HG02970 (cell line): Measurements from ENCODE around the gene YPEL3.
"Not testable (repeated sequence)": the region's sequence is repeated elsewhere in the genome, so short reads cannot be mapped to it uniquely, and the experiment has no call there.

Source experiments
- ATAC-seq: cut with Tn5 transposase; IDR thresholded peaks from one replicate; pipeline ENCODE4 v1.9.1; 2021; ENCODE audit warnings: mild to moderate bottlenecking, moderate library complexity, moderate number of reproducible peaks; ENCODE audit not compliant: unreplicated experiment, low FRiP score

The YPEL3 gene, protein sequence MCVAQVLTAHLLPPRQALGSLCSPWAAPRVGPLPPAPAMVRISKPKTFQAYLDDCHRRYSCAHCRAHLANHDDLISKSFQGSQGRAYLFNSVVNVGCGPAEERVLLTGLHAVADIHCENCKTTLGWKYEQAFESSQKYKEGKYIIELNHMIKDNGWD

DNA sequence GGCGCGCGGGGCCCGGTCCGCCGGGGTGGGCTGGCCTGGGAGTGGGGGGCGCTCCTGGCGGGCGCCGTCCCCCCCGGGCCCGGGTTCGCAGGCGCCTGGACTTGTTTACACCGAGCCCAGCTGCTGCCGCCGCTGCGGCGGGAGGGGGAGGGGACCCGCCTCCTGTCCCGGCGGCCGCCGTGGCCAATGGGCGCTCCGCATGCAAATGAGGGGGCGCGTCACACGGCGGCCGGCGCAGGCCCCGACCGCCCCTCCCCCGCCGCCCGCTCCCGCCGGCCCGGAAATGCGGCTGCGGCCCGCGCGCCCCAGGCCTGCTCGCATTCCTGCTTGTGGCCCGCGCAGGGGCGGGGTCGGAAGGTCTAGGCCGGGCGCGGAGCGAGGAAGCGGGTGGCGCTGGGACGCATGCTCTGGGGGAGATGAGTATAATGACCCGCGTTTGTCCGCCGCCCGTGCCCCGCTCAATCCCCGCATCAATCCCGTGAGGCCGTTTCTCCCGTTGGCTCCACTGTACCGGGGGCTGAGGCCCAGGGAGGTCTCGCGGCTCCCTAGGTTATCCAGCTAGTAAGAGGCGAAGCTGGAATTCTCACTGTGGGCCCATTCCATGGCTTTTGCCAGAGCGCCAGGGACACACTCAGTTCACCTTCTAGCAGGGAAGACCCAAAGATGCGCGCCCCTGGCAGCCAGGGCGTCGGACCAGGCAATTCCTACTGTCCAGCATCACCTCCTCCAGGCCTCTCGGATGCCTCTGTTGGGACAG, at the start of gene YPEL3:
Gene YPEL3, minus strand, starts transcription at position 109 of the 757 bp plus-strand sequence. CDS start 731 bp downstream, outside the sequence.
- peak; percentile 42 for ATAC-seq

DNA sequence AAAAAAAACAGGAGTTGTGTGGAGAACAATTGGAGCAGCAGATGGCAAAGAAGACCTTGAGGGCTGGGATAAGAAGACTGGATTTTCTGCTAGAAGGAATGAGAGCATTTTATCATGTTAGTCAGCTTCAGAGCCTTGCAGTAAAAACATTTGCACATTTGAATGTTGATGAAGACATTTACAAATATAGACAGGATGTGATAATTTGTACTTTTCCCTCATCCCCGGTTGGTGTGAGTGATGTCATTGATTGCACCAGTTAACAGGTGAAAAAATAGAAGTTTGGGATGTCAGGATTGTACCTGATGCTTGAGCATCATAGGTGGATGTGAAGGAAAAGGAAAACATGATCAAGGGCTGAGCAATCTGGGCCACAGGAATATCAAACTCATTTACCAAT, 49.6 kb upstream of the YPEL3 start:
- ATAC-seq: no peak

DNA sequence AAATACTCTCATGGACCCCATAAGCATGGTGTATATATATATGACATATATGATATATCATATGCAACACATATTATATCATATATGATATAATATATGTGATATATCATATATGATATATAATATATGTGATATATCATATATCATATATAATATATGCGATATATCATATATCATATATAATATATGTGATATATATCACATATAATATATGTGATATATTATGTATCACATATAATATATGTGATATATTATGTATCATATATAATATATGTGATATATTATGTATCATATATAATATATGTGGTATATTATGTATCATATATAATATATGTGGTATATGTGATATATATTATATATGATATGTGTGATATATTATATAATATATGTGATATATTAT, 48.9 kb upstream of the YPEL3 start:
- ATAC-seq: no peak

DNA sequence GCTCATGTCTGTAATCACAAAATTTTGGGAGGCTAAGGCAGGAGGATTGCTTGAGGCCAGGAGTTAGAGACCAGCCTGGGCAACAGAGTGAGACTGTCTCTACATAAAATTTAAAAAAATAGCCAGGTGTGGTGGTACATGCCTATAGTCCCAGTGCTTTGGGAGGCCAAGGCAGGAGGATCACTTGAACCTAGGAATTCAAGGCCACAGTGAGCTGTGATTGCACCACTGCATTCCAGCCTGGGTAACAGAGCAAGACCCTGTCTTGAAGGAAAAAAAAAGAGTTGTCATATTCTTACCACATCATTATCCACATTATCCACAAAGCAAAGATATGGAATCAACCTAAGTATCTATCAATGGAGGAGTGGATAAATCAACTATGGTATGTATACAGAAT, 48.0 kb upstream of the YPEL3 start:
- no peak for ATAC-seq

DNA sequence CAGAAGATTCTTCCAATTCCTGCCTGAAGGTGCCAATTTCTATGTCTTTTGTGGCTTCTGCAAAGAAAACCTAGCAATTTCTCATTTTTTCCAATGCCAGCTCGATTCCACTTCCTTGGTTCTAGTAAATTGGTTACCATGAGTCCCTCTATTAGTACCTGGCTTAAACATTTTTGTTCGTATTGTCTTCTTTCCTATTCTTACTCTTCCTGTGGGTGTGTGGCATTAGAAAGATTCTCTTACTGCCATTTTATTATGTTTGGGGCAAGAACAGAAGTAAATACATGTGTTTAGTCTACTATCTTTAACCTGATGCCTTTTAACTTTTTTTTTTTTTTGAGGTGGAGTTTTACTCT, 47.3 kb upstream of the YPEL3 start:
- ATAC-seq: no peak

DNA sequence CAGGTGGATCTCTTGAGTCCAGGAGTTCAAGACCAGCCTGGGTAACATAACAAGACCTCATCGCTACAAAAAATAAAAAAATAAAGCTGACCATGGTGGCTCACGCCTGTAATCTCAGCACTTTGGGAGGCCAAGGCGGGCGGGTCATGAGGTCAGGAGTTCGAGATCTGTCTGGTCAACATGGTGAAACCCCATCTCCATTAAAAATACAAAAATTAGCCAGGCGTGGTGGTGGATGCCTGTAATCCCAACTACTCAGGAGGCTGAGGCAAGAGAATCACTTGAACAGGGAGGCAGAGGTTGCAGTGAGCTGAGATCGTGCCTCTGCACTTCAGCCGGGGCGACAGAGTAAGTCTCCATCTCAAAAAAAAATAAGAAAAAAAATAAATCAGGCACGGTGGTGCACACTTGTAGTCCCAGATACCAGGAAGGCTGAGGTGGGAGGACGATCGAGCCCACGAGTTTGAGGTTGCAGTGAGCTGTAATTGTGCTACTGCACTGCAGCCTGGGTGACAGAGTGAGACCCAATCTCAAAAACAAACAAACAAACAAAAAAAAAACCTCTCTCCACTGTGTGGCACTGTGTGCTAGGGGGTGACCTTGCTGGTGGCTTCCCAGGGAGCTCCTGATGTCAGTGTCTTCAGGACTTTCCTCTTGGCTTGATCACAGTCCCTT, 46.8 kb upstream of the YPEL3 start:
- no peak for ATAC-seq

DNA sequence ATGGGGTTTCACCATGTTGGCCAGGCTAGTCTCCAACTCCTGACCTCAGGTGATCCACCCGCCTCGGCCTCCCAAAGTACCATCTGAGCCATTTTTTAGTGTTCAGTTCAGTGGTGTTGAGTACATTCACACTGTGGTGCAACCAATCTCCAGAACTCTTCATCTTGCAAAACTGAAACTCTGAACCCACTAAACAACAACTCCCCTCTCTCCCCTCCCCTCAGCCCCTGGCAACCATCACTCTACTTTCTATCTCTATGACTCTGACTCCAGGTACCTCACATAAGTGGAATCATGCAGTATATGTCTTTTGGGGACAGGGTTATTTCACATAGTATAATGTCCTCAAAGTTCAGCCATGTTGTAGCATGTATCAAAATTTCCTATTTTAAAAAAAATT, 45.7 kb upstream of the YPEL3 start:
- ATAC-seq: no peak

DNA sequence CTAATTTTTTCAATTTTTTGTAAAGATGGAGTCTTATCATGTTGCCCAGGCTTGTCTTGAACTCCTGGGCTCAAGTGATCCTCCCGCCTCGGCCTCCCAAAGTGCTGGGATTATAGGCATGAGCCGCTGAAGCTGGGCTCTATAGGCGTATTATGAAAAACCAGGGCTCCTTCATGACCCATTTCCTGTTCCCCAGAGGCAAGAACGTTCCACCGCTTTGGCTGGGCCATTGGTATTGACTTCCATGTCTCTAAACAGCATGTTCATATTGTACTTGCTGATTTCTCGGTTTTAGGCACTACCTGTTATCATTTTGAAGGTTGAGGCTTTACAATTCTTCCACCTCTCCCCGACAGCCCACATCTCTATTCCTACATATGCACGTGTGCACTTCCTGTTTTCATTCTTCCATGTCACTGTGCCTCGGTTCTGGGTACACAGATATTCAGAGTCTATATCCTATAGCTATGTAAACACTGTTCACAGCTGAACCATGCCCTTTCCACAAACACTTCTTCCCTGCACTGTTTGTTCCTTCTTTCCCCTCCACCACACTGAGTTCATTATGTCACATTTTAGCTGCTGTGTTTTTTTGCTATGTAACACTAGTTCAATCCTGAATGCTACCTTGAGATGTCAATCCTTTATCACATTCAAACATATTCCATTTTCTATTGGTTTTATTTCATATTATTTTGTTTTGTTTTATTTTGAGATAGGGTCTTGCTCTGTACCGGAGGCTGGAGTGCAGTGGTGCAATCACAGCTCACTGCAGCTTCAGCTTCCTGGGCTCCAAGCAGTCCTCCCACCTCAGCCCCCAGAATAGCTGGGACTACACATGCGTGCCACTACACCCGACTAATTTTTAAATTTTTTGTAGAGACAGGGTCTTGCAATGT, 43.8 kb upstream of the YPEL3 start:
- ATAC-seq: no peak

DNA sequence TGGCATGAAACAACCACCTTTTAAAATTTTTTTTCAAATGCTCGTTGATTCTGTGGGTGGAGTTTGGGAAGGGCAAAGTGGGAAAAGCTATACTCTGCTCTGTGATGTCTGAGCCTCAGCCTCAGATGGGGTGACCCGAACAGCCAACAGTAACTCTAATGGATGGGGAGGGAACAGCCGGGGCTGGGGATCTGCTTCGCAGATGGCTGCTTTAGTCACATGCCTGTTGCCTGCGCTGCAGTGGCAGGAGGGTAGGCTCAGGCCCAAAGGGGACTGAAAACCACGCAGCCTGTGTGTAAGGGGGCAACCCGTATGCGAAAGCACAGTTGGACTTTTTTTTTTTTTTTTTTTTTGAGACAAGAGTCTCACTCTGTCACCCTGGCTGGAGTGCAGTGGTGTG, 41.9 kb upstream of the YPEL3 start:
- no peak for ATAC-seq

DNA sequence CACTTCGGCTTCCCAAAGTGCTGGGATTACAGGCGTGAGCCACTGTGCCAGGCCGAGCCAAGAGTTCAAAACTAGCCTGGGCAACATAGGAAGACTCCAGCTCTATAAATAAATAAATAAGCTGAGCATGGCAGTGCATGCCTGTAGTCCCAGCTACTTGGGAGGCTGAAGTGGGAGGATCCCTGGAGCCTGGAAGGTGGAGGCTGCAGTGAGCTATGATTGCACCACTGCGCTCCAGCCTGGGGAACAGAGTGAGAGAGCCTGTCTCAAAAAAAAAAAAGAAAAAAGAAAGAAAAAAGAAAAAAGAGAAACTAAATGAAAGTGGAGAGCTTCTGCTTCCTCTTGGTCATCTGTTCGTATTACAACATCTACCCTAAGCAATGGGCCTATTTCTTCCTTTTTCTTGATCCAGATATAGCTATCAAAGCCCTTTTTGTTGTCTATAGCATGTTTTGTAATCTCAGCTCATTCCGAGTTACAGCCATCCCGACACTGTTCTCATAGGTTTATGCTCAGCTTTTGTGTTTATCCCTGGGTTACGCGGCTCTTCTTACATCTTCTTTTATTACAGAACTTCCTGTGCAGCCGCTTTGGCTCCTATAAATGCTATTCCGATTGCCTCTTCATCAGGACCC, 41.1 kb upstream of the YPEL3 start:
- ATAC-seq: no peak

DNA sequence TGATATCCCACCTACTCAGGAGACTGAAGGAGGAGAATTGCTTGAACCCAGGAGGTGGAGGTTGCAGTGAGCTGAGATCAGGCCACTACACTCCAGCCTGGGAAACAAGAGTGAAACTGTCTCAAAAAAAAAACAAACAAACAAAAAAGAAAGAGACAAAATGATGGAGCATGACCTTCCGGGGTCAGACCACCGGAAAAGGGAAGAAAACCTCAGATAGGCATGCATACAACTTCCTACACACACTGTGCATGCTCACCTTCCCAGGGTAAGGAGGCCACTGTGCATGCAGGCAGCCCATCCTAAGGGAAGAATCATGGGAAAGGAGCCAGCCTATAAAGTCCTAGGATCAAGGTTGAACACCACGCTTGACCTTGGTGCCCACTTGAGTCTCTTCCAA, 36.6 kb upstream of the YPEL3 start:
- ATAC-seq: no peak

DNA sequence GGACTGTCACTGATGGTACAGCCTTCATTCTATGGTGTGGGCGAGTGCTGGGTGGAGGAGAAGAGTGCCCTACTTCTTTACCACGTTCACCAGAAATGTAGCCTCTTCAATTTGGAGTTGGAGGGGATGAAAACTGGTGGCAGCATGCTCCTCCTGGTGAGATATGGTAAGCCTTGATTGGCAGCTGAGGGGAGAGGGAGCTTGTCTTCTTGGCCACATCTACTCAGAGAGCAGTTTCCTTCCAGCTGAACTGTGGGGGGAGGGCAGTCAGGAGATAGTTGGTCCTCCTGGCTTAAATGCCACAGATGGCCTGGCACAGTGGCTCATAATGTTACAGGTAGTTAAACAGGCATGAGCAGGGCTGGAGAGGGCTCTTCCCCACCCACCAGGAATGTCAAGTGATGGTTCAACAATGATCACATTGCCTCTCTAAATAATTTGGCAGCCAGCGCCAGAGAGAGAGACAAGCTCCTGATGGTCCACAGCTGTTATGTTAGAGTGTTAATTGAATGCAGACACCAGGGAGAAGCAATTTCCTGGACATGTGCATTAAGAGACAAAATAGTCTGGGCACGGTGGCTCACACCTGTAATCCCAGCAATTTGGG, 36.0 kb upstream of the YPEL3 start:
- no peak for ATAC-seq

DNA sequence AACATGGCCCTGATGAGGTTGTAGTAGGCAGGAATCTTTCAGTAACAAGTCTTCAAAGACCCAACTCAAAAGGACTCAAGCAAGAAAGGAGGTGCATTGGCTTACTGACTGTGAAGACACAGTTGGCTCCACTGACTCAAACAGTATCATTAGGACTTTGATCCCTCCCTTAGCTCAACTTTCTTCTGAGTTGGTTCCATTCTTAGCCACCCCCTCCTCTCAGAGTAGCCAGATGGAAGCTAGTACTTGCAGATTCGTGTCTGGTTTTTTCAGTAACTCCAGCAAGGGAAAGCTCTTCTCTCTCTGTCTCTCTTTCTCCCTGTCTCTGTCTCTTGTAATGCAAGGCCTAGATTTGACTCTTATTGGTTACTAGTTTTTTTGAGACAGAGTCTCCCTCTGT, 32.0 kb upstream of the YPEL3 start:
- no peak for ATAC-seq

DNA sequence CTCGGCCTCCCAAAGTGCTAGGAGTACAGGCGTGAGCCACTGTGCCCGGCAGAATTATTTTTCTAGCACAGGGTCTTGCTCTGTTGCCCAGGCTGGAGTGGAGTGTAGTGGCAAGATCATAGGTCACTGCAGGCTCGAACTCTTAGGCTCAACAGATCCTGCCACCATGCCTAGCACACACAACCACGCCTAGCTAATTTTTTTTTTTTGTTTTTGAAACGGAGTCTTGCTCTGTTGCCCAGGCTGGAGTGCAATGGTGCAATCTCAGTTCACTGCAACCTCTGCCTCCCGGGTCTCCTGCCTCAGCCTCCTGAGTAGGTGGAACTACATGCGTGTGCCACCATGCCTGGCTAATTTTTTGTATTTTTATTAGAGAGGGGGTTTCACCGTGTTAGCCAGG, 29.7 kb upstream of the YPEL3 start:
- not testable (repeated sequence) for ATAC-seq

DNA sequence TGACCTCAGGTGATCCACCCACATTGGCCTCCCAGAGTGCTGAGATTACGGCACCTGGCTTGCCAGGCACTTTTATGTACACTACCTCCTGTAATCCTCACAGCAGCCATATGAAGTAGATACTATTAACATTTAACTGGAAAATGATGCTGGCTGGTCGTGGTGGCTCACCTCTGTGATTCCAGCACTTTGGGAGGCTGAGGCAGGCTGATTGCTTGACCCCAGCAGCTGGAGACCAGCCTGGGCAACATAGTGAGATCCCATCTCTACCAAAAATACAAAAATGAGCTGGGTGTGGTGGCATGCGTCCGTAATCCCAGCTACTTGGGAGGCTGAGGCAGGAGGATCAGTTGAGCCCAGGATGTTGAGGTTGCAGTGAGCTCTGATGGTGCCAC, 29.0 kb upstream of the YPEL3 start:
- ATAC-seq: no peak

DNA sequence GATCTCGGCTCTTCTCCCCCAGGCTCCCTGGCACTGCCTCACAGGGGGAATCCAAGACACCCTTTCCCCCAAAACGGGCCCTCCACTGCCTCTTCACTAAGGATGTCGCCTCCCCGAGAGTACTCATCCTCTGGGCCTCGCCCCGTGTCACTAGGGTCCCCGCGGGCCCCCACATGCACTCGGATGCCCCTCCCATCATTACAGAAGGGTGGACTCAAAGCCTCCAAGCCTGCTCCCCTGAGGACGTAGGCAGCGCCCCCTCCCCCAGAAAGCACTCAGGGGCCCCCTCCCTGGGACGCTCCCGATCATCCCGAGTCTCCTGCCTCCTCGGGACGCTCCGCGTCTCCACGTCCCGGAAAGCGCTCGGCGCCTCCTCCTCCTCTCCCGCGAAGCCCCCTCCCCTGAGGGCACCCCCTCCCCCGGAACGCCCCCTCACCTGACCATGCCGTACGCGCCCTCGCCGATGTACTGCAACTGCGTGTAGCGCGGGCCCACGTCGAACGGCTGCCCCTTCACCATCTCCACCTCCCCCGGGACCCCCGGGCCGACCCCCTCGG, 26.7 kb upstream of the YPEL3 start:
- peak; percentile 20 for ATAC-seq

DNA sequence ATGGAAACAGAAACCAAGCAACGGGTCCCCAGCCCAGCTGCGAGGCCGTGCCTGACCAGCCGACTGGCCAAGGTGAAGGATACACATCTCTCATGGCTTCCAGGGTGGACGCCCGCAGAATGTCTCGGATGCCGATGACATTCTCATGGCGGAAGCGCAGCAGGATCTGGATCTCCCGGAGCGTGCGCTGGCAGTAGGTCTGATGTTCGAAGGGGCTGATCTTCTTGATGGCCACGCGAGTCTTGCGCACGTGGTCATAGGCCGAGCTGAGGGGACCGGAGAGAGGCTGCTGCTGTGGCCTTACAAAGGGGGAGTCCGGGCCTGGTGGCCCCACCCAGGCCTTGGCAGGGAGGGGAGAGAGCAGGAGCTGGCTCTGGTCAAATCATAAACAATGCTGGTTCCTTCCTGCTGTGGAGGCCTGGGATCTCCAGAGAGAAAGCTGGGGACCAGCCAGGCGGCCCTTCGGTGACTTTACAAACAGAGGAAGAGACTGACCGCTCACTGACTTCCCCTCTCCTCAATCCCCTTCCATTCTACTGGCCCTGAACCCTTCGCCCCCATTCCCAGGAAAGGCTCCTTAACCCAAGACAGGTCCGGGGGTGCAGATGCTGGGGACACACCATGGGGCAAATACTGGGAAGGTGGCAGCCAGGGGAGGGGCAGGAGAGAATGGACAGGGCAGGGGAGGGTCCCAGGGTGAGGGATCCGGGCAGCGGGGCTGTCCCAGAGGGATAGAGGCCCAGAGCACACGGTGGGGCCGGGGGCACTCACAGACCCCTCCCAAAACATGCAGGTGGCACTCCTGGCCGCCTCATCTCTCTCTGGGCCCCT, 25.9 kb upstream of the YPEL3 start:
- no peak for ATAC-seq

DNA sequence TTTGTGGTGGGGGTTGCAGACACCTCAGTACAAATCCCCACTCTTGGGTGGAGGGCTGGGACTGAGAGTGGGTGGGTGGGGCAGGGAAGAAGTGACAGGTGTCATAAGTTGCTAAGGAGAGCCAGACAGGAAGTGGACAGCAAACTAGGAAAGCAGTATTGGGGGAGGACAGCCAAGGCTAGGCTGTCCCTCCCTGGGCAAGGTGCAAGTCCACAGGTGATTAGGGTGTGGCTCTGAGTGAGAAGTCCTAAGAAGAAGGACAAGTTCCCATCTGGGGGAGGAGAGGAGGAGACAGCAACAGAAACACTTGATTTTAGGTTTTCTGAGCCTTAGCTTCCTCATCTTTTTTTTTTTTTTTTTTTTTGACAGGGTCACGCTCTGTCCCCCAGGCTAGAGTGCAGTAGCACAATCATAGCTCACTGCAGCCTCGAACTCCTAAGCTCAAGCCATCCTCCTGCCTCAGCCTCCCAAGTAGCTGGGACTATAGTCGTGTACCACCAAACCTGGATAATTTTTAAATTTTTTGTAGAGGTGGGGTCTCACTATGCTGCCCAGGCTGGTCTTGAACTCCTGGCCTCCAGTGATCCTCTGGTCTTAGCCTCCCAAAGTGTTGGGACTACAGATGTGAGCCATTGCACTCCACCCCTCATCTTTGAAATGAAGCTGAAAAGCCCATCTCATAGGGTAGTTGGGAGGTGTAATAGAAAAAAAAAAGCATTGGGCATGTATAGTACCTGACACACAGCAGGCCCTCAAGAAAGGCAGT, 24.5 kb upstream of the YPEL3 start:
- no peak for ATAC-seq
